IMR-90 (cell line): Measurements from ENCODE around the gene SMC1B. TPM values are rescaled to one million over a fixed set of nuclear protein-coding genes. Genes with fewer than 3 reads are reported as not detected.

Experiments used
- ATAC-seq: fragments of 200-7000 bp; cut with Tn5 transposase; 2 replicates; pipeline ENCODE4 v1.9.1; 2020; ENCODE audit warnings: low read depth, mild to moderate bottlenecking, moderate library complexity
- BruUV-seq: library from RNA; stranded (reverse); fragments of 400-500 nt; replicated peaks from 2 replicates; lab custom pipeline; 2021; lab: Mats Ljungman, UMichigan
- CTCF ChIA-PET: fragments of 300-600 bp; formaldehyde crosslinking; extraction: SDS; loops from one replicate; lab custom pipeline; 2021; ENCODE audit warnings: antibody characterized with exemption; lab: Yijun Ruan, JAX
- POLR2A ChIA-PET: fragments of 300-600 bp; sonication (Branson Sonifier 250); formaldehyde crosslinking; loops from one replicate; lab custom pipeline; 2022; ENCODE audit warnings: antibody characterized with exemption; ENCODE audit not compliant: unreplicated experiment; lab: Charles Lee
- DNase-seq: peaks from one replicate; pipeline ENCODE4 v3.0.0; 2013
- H2AFZ ChIP-seq: replicated peaks from 2 replicates; pipeline ENCODE3; 2013; ENCODE audit warnings: low read length, mild to moderate bottlenecking; ENCODE audit not compliant: poor library complexity
- H2AK5ac ChIP-seq: 2 replicates; pipeline ENCODE4 v1.6.1; 2013; ENCODE audit warnings: low read depth, low read length, inconsistent platforms
- H2AK9ac ChIP-seq: replicated peaks from 2 replicates; pipeline ENCODE3; 2013; ENCODE audit warnings: mild to moderate bottlenecking, low read depth, low read length, moderate library complexity; ENCODE audit not compliant: poor library complexity
- H2BK120ac ChIP-seq: 2 replicates; pipeline ENCODE4 v1.6.1; 2013; ENCODE audit warnings: low read depth, low read length, inconsistent platforms
- H2BK15ac ChIP-seq: 3 replicates; pipeline ENCODE4 v1.6.1; 2013; ENCODE audit warnings: low read depth, low read length, inconsistent platforms
- H2BK20ac ChIP-seq: 2 replicates; pipeline ENCODE4 v1.6.1; 2013; ENCODE audit warnings: low read depth, mild to moderate bottlenecking, inconsistent platforms, low read length, moderate library complexity
- H2BK5ac ChIP-seq: 2 replicates; pipeline ENCODE4 v1.6.1; 2013; ENCODE audit warnings: mild to moderate bottlenecking, low read depth, low read length, inconsistent platforms; ENCODE audit not compliant: poor library complexity, severe bottlenecking
- H3K14ac ChIP-seq: replicated peaks from 2 replicates; pipeline ENCODE4 v1.6.1; 2013; ENCODE audit warnings: low read depth, low read length, inconsistent platforms
- H3K18ac ChIP-seq: 2 replicates; pipeline ENCODE4 v1.6.1; 2013; ENCODE audit warnings: low read depth, low read length, control low read depth
- H3K23ac ChIP-seq: 2 replicates; pipeline ENCODE4 v1.6.1; 2013; ENCODE audit warnings: low read depth, low read length, inconsistent platforms
- H3K27ac ChIP-seq: 2 replicates; pipeline ENCODE4 v1.5.1; 2013; ENCODE audit warnings: mild to moderate bottlenecking, control low read depth, low read length; ENCODE audit not compliant: insufficient read depth
- H3K27me3 ChIP-seq: 2 replicates; pipeline ENCODE4 v1.6.1; 2013; ENCODE audit warnings: low read length; ENCODE audit not compliant: control insufficient read depth, insufficient read depth
- H3K36me3 ChIP-seq: 2 replicates; pipeline ENCODE4 v1.6.1; 2013; ENCODE audit warnings: low read length, mixed read lengths; ENCODE audit not compliant: control insufficient read depth, insufficient read depth
- H3K4ac ChIP-seq: 2 replicates; pipeline ENCODE4 v1.6.1; 2013; ENCODE audit warnings: low read depth, low read length, inconsistent platforms
- H3K4me1 ChIP-seq: 2 replicates; pipeline ENCODE4 v1.6.1; 2013; ENCODE audit warnings: low read length, mixed read lengths; ENCODE audit not compliant: control insufficient read depth, insufficient read depth
- H3K4me2 ChIP-seq: 2 replicates; pipeline ENCODE4 v1.6.1; 2013; ENCODE audit warnings: low read depth, mild to moderate bottlenecking, control low read depth, low read length, moderate library complexity
- H3K4me3 ChIP-seq: 2 replicates; pipeline ENCODE4 v1.5.1; 2013; ENCODE audit warnings: low read depth, mild to moderate bottlenecking, control low read depth, low read length, moderate library complexity; ENCODE audit not compliant: insufficient read depth
- H3K56ac ChIP-seq: 2 replicates; pipeline ENCODE4 v1.6.1; 2013; ENCODE audit warnings: low read length, inconsistent platforms; ENCODE audit not compliant: insufficient read depth; ENCODE audit errors: extremely low read depth
- H3K79me1 ChIP-seq, 2 experiments: 2 replicates each; pipeline ENCODE4 v1.6.1; 2013; ENCODE audit warnings: low read length in 2 of 2, inconsistent platforms in 1 of 2, low read depth in 1 of 2
- H3K9ac ChIP-seq: 2 replicates; pipeline ENCODE4 v1.6.1; 2013; ENCODE audit warnings: low read depth, low read length, control low read depth
- H3K9me1 ChIP-seq: 2 replicates; pipeline ENCODE4 v1.6.1; 2013; ENCODE audit warnings: low read length, inconsistent platforms; ENCODE audit not compliant: insufficient read depth
- H3K9me3 ChIP-seq: 2 replicates; pipeline ENCODE4 v1.6.1; 2013; ENCODE audit warnings: low read length; ENCODE audit not compliant: control insufficient read depth, insufficient read depth
- H4K20me1 ChIP-seq: 2 replicates; pipeline ENCODE4 v1.6.1; 2013; ENCODE audit warnings: low read length, inconsistent platforms; ENCODE audit not compliant: insufficient read depth
- H4K5ac ChIP-seq: 2 replicates; pipeline ENCODE4 v1.6.1; 2013; ENCODE audit warnings: mild to moderate bottlenecking, low read depth, low read length, control low read depth
- H4K8ac ChIP-seq, 2 experiments: 2 replicates each; pipeline ENCODE4 v1.6.1; 2013; ENCODE audit warnings: low read depth in 2 of 2, low read length in 2 of 2, control low read depth in 1 of 2, inconsistent platforms in 1 of 2
- H4K91ac ChIP-seq: 2 replicates; pipeline ENCODE4 v1.6.1; 2013; ENCODE audit warnings: low read depth, low read length, inconsistent platforms; ENCODE audit not compliant: insufficient read depth
- FOS ChIP-seq: fragments of 150-350 bp; IDR thresholded peaks from 2 replicates; pipeline ENCODE4 v1.6.1; 2016; ENCODE audit warnings: low read depth, low read length
- MXI1 ChIP-seq: IDR thresholded peaks from 2 replicates; pipeline ENCODE4 v1.6.1; 2012; ENCODE audit warnings: low read depth, mild to moderate bottlenecking, low read length, moderate library complexity, borderline replicate concordance
- POLR2A ChIP-seq: IDR thresholded peaks from 2 replicates; pipeline ENCODE4 v1.6.1; 2012; ENCODE audit warnings: mild to moderate bottlenecking, low read depth, low read length
- RAD21 ChIP-seq: IDR thresholded peaks from 2 replicates; pipeline ENCODE4 v1.6.1; 2012; ENCODE audit warnings: low read length, improper control_type of control experiment
- SMC3 ChIP-seq: fragments of 150-350 bp; IDR thresholded peaks from 2 replicates; pipeline ENCODE4 v1.6.1; 2016; ENCODE audit warnings: low read depth, mild to moderate bottlenecking, antibody characterized with exemption, low read length, moderate library complexity
- whole genome bisulfite sequencing, 2 experiments: methylation state at CpG; one replicate each; pipeline versions ENCODE4 v1.1.5 to v1.1.7; 2013; ENCODE audit warnings: missing lambda C conversion rate in 2 of 2; ENCODE audit not compliant: insufficient read length in 1 of 2; ENCODE audit errors: extremely low coverage in 2 of 2; 5-methylcytosine and 5-hydroxymethylcytosine counted together
- dilution Hi-C: fragments of 300-500 bp; cut with HindIII; formaldehyde crosslinking; loops from one replicate; pipeline ENCODE4 v1.14.3; 2018; ENCODE audit warnings: low sequenced_read_pairs; ENCODE audit not compliant: unreplicated experiment
- in situ Hi-C: fragments of 300-500 bp; cut with MboI; formaldehyde crosslinking; loops from 3 replicates; pipeline ENCODE4 v1.14.3; 2019; ENCODE audit warnings: low sequenced_read_pairs, inconsistent platforms, mixed read lengths
- intact Hi-C: fragments of 100-400 bp; cut with micrococcal nuclease; formaldehyde crosslinking; loops from 2 replicates; pipeline ENCODE4 v1.10.0; 2022
- polyA plus RNA-seq, 3 experiments: library from polyadenylated mRNA; depleted of rRNA; stranded (reverse); fragments of >200 nt; gene quantifications; 2 replicates each; pipeline ENCODE4 v1.2.3, GENCODE V29; 2012; ENCODE audit warnings: low replicate concordance in 1 of 3
- total RNA-seq: library from RNA; depleted of rRNA; stranded (reverse); fragments of >200 nt; gene quantifications from 2 replicates; pipeline ENCODE4 v1.2.3, GENCODE V29; 2012
- TF ChIP-seq, protein P1 (sequence below): conservative IDR thresholded peaks from 2 replicates; pipeline ENCODE4 v1.5.1; 2012; ENCODE audit warnings: mild to moderate bottlenecking, low read depth, low read length, improper control_type of control experiment
- TF ChIP-seq, protein P2 (sequence below): fragments of 150-350 bp; IDR thresholded peaks from 2 replicates; pipeline ENCODE4 v1.6.1; 2016; ENCODE audit warnings: low read depth, mild to moderate bottlenecking, low read length, moderate library complexity, borderline replicate concordance

Gene SMC1B
- total and polyA plus RNA-seq, 2 of the 4 experiments (the other 2 are of a cell fraction) = not detected

DNA sequence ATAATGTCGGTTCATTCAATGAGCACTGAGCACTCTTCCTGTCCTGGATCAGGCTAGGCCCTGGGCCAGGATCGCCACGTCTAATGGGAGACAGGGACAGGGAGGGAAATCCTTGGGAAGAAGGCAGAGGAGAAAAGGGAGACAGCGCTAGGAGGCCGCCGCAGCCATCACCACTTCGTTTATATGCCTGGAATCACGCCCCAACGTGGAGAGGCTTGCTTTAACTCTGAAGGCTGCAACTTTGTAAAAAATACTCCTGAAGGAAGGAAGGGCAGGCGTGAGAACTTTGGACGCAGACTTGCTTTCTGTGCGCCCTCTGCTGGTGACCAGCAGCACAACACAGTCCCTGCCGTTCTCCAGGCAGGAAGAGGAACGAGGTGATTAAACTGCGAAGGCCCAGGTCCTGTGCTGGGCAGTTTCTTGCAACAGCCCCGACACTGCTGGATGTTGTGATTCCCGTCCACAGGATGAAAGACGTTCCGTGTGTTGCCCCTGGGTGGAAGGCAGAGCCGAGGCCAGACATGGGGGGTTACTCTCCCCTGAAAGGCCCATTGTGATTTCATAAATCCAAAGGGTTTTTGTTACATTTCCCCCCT, 22.2 kb upstream of the SMC1B start:
- H4K5ac ChIP-seq = peak overlapping the region; percentile 73; the same call in 1 of the 2 replicates
- peak overlapping the region; percentile 57; the same call in 2 of the 3 replicates for H2BK15ac ChIP-seq
- peak overlapping the region; percentile 89 for H3K4ac ChIP-seq
- H2BK5ac ChIP-seq = no peak overlapping the region
- peak overlapping the region; percentile 84 for H3K14ac ChIP-seq
- peak overlapping the region; percentile 88 for H2BK20ac ChIP-seq
- 0 out of 2 replicates have a peak, but pooled peaks cover 2% of the 10 kb centered on the region for H3K4me1 ChIP-seq
- H3K9me3 ChIP-seq = no peaks in the 10 kb centered on the region
- H2AK9ac ChIP-seq = peak overlapping the region; percentile 95
- ChIA-PET POLR2A (no interaction called here), CTCF (no interaction called here)
- no peak overlapping the region for H3K4me3 ChIP-seq
- no peaks in the 10 kb centered on the region for H4K20me1 ChIP-seq
- peak overlapping the region; percentile 8; the same call in 1 of the 2 replicates for H3K27ac ChIP-seq
- ATAC-seq = peak; percentile 96
- H4K91ac ChIP-seq = peak overlapping the region; percentile 87
- in situ Hi-C loops (no loop called here), dilution Hi-C loops (no loop called here), intact Hi-C loops (loop anchor here (1.0 to 5.0 kb wide), 3 partner anchors 118 to 333 kb away; no protein-coding TSS in a partner anchor)
- peak; percentile 90 for DNase-seq
- no peaks in the 10 kb centered on the region for H3K9me1 ChIP-seq
- no peaks in the 10 kb centered on the region for H3K27me3 ChIP-seq
- H2BK120ac ChIP-seq = peak overlapping the region; percentile 89
- peak overlapping the region; percentile 8 to 95; a peak in 3 of 4 replicates for H4K8ac ChIP-seq
- peak overlapping the region; percentile 97 for H2AFZ ChIP-seq
- no TSS peak for BruUV-seq
- WGBS, 2 experiments = 41% methylated on average over 5 of the region's 20 CpGs; no CpG with 5 or more reads in 1 of the 2 experiments
- peak overlapping the region; percentile 71; the same call in 1 of the 2 replicates for H3K23ac ChIP-seq
- H3K56ac ChIP-seq = peak overlapping the region; percentile 17; the same call in 1 of the 2 replicates
- H3K4me2 ChIP-seq = no peak overlapping the region
- H3K18ac ChIP-seq = no peak overlapping the region; the same call in 1 of the 2 replicates
- no peaks in the 10 kb centered on the region for H3K79me1 ChIP-seq
- TF ChIP-seq, protein P1, sequence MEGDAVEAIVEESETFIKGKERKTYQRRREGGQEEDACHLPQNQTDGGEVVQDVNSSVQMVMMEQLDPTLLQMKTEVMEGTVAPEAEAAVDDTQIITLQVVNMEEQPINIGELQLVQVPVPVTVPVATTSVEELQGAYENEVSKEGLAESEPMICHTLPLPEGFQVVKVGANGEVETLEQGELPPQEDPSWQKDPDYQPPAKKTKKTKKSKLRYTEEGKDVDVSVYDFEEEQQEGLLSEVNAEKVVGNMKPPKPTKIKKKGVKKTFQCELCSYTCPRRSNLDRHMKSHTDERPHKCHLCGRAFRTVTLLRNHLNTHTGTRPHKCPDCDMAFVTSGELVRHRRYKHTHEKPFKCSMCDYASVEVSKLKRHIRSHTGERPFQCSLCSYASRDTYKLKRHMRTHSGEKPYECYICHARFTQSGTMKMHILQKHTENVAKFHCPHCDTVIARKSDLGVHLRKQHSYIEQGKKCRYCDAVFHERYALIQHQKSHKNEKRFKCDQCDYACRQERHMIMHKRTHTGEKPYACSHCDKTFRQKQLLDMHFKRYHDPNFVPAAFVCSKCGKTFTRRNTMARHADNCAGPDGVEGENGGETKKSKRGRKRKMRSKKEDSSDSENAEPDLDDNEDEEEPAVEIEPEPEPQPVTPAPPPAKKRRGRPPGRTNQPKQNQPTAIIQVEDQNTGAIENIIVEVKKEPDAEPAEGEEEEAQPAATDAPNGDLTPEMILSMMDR = peak; percentile 95
- TF ChIP-seq FOS (no peak), POLR2A (0 out of 2 replicates have a peak, but pooled peaks have one; percentile 35), MXI1 (peak; percentile 34; the same call in 1 of the 2 replicates), SMC3 (peak; percentile 96), RAD21 (peak; percentile 88)
- TF ChIP-seq, protein P2, sequence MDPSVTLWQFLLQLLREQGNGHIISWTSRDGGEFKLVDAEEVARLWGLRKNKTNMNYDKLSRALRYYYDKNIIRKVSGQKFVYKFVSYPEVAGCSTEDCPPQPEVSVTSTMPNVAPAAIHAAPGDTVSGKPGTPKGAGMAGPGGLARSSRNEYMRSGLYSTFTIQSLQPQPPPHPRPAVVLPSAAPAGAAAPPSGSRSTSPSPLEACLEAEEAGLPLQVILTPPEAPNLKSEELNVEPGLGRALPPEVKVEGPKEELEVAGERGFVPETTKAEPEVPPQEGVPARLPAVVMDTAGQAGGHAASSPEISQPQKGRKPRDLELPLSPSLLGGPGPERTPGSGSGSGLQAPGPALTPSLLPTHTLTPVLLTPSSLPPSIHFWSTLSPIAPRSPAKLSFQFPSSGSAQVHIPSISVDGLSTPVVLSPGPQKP = no peak
- H3K9ac ChIP-seq = peak overlapping the region; percentile 9
- peak overlapping the region; percentile 70 for H2AK5ac ChIP-seq
- H3K36me3 ChIP-seq = no peaks in the 10 kb centered on the region
